Erythroblast (primary cell): ENCODE measurements around the gene SV2C.

ENCODE experiments used
- DNase-seq, 2 experiments: peaks; one replicate each; lab custom pipeline; 2025; lab: John Stamatoyannopoulos, UW
- GATA1 ChIP-seq: IDR thresholded peaks from 2 replicates; pipeline ENCODE4 v1.6.1; 2011; ENCODE audit warnings: low read depth, mild to moderate bottlenecking, control low read depth, low read length, moderate library complexity
- POLR2A ChIP-seq: IDR thresholded peaks from 2 replicates; pipeline ENCODE4 v1.6.1; 2011; ENCODE audit warnings: mild to moderate bottlenecking, low read length

Gene SV2C

GRCh38 chr5:76371960-76372322 is 288.8 kb downstream of the SV2C start:
- DNase-seq: no peak
- TF ChIP-seq POLR2A: no peak

GRCh38 chr5:76372323-76373054 is 289.3 kb downstream of the SV2C start:
- TF ChIP-seq GATA1: no peak
- peak; percentile 47 for TF ChIP-seq POLR2A
- DNase-seq: peak; percentile 94 to 96

GRCh38 chr5:76376148-76376865 is 293.1 kb downstream of the SV2C start:
- peak; percentile 64 to 71 for DNase-seq
- no peak for TF ChIP-seq POLR2A

GRCh38 chr5:76376866-76377230 is 293.7 kb downstream of the SV2C start:
- TF ChIP-seq GATA1 (no peak), POLR2A (no peak)
- peak; percentile 70 to 89 for DNase-seq

GRCh38 chr5:76378355-76378754 is 295.2 kb downstream of the SV2C start:
- no peak for DNase-seq
- no peak for TF ChIP-seq POLR2A
- no peak for TF ChIP-seq GATA1

GRCh38 chr5:76379316-76379715 is 296.1 kb downstream of the SV2C start:
- no peak for DNase-seq
- no peak for TF ChIP-seq POLR2A
- TF ChIP-seq GATA1: no peak

- no peak for TF ChIP-seq POLR2A
- TF ChIP-seq GATA1: no peak
- DNase-seq: no peak
Measured at GRCh38 chr5:76379855-76380254, 296.7 kb downstream of the SV2C start.

GRCh38 chr5:76380346-76381066 is 297.3 kb downstream of the SV2C start:
- TF ChIP-seq GATA1: no peak
- TF ChIP-seq POLR2A: no peak

GRCh38 chr5:76383126-76383832 is 300.1 kb downstream of the SV2C start:
- TF ChIP-seq POLR2A (no peak), GATA1 (no peak)
- DNase-seq: no peak

More at GRCh38 chr5:76380346-76381066, 297.3 kb downstream of the SV2C start:
- peak; percentile 69 to 86 for DNase-seq

- no peak for TF ChIP-seq POLR2A
- TF ChIP-seq GATA1: no peak
- DNase-seq: no peak
Measured at GRCh38 chr5:76384189-76384588, 301.0 kb downstream of the SV2C start.

- TF ChIP-seq GATA1 (no peak), POLR2A (no peak)
- no peak for DNase-seq
Measured at GRCh38 chr5:76384705-76385104, 301.5 kb downstream of the SV2C start.

- no peak for DNase-seq
Measured at GRCh38 chr5:76385540-76385939, 302.4 kb downstream of the SV2C start.

GRCh38 chr5:76386360-76386759 is 303.2 kb downstream of the SV2C start:
- DNase-seq: no peak
- TF ChIP-seq GATA1 (no peak), POLR2A (no peak)

More at GRCh38 chr5:76385540-76385939, 302.4 kb downstream of the SV2C start:
- TF ChIP-seq POLR2A: no peak
- TF ChIP-seq GATA1: no peak
